NCI-H2196 treated with DMSO at 0.1 percent for 48 hours (cell line): ENCODE measurements around the gene EIF2S2.
"Not testable (repeated sequence)": the region's sequence is repeated elsewhere in the genome, so short reads cannot be mapped to it uniquely, and the experiment has no call there.

Experiments used
- DNase-seq: peaks from one replicate; lab custom pipeline; 2025; ENCODE audit not compliant: unreplicated experiment; lab: John Stamatoyannopoulos, UW

EIF2S2 gene, protein sequence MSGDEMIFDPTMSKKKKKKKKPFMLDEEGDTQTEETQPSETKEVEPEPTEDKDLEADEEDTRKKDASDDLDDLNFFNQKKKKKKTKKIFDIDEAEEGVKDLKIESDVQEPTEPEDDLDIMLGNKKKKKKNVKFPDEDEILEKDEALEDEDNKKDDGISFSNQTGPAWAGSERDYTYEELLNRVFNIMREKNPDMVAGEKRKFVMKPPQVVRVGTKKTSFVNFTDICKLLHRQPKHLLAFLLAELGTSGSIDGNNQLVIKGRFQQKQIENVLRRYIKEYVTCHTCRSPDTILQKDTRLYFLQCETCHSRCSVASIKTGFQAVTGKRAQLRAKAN

DNA sequence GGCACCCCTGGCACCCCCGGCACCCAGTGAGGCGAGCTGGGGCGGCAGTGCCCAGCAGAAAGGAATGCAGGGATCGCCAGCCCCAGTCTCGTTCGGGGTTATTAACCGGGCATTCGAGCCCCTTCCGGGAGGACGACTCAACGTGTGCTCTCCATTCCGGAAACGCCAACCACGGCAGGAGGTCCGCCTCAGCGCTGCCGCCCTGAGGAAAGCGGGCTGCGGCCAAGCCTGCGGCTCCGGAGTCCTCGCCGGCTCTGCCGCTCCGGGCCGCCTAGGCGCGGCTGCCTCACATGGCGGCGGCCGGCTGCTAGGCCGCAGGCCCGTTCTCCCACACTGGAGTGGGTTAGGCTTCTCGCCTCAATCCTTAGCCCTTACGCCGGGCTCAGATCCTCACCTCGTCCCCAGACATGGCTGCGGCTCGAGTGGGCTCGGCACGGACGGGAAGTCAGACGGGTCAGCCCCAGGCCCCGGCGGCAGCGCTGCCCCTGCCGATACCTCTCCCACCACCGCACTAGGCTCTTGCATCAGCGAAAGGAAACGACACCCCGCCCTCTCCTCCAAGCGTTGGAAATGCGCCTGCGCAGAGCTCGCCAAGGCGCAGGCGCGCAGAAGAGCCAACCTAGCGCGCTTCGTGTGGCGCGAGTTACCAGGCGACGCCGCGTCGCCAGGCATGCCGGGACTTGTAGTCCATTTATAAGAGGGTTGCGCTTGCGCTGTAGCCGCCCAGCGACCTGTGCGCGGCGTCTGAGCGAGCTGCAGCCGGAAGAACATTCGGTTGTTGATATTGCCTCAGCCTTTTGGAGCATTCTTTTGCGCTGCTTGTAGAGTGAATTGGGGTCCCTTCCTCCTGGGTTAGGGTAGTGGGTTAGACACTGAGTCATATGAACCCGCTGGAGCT is at the start of gene EIF2S2:
Gene EIF2S2, minus strand, starts transcription at position 542 of the 898 bp plus-strand sequence. Its CDS starts 133 bp downstream, at position 409.
- peak; percentile 97 for DNase-seq

DNA sequence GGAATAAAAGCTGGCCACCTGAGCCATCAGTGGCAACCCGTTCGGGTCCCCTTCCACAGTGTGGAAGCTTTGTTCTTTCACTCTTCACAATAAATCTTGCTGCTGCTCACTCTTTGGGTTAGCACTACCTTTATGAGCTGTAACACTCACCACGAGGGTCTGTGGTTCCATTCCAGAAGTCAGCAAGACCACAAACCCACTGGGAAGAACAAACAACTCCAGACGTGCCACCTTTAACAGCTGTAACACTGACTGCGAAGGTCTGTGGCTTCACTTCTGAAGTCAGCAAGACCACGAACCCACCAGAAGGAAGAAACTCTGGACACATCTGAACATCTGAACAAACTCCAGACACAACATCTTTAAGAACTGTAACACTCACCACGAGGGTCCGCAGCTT is 45.7 kb upstream of the EIF2S2 start:
- DNase-seq: not testable (repeated sequence)

DNA sequence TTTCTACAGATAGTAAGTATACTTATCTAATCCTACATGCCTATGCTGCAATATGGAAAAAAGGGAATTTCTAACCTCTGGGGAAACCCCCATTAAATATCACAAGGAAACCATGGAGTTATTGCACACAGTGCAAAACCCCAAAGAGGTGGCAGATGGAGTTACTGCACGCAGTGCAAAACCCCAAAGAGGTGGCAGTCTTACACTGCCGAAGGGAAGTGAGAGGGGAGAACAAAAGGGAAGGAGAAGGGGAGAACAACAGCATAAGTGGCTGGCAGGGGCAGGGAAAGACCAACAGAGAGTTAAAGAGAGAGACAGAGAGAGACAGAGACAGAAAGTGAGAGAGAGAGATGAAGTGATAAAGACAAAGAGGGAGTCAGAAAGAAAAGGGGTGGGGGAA is 43.8 kb upstream of the EIF2S2 start:
- no peak for DNase-seq

DNA sequence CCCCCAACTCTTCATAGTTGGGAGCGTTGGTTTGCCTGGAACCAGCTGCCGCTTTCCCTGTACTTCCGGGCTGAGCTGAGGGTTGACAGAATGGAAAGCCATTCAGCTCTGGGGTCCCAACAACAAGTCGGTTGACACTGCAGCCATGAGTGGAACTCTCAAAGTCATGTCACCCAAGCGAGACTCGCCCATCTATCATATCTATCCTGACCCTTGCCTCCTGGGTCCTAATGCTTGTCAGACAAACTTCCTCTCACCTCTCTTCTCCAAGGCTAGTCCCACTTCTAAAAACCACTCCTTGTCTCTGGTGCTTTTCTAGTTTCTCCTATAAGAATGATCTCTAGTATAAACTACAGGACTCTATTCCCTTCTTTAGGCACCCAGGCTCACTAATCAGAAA is 41.1 kb upstream of the EIF2S2 start:
- not testable (repeated sequence) for DNase-seq

DNA sequence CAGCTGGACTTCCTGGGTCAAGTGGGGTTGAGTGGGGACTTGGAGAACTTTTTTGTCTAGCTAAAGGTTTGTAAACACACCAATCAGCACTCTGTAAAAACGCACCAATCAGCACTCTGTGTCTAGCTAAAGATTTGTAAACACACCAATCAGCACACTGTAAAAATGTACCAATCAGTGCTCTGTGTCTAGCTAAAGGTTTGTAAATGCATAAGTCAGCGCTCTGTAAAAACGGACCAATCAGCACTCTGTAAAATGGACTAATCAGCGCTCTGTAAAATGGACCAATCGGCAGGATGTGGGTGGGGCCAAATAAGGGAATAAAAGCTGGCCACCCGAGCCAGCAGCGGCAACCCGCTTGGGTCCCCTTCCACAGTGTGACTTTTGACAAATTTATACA is 40.0 kb upstream of the EIF2S2 start:
- not testable (repeated sequence) for DNase-seq

DNA sequence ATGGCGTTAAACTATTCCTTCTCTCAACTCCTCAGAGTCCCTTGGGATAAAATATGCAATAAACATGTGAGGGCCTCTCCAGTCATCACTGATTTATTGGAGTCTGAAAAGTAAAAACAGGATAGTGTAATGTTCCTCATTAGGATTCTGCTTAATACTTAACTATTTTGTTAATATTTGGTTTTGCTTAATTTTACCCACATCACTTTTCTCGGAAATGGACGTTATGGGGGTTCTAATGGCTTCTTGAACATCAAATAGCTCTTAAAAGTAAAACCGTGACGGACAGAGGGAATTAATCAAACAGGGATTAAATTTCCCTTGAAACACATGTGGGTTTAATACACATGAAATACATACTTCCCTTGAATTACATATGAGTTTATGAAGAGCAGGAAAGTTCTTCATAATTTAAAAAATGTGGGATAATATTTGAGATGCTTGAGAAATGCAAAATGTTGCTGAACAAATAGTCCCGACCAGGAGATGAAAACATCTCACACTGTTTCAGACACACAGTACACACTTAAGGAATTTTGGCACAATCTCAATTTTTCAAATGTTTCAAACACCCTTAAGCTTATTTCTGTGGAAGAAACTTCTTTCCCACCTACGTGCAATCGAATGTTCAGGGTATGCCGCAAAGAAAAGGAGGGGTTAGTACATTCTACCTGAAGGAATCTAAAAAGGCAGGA is 38.4 kb upstream of the EIF2S2 start:
- DNase-seq: no peak

DNA sequence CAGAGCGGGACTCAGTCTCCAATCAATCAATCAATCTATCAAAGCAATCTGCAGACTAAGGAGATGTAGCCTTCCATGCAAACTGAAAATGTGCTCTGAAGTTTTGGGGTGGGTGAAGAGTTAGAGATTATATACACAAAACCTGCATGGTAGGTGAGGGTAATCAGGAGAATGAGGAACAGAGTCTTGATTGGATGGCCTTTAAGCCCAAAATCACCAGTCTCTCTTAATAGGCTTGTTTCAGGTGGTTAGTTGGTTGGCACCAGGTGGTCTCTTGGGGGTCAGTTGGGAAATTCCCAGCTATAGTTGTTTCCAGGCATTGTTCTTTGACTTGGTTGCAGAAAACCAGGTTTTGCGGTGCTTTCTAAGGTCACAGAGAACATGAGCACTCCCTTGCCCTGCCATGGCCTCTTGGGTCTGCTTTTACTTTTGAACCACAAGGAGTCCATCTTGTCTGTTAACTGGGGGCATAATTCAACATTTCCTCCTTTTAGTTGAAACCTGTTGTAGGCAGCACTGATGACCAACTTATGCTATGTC is 33.3 kb upstream of the EIF2S2 start:
- no peak for DNase-seq

DNA sequence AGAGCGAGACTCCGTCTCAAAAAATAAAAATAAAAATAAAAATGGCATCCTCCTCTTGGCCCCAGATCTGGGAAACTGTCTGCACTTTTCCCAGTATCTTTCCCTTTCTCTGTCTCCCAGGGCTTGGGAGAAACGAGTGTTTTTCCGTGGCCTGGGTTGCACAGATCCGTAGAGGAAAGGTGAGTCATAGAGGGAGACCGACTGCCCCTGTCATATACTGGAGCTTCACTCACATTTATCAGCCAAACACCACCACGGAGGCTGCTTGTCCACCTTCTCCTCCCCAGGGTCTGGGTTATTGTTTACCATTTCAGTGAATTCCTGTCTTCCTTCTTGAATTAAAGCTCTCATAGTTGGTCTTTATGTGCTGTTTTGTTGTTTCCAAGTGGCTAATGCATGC is 31.9 kb upstream of the EIF2S2 start:
- no peak for DNase-seq

DNA sequence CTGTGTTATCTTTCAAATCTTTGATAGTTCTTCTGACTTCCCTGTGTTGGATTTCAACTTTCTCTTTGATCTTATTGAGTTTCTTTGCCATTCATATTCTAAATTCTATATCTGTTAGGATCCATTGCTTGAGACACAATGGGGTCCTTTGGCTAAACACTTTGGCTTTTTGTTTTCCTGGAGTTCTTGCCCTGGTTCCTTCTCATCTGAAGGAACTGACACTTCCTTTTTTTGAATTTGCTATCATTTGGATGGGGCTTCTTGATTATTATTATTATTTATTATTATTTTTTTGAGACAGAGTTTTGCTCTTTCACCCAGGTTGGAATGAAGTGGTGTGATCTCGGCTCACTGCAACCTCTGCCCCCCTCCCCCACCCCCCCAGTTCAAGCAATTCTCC is 30.1 kb upstream of the EIF2S2 start:
- no peak for DNase-seq

DNA sequence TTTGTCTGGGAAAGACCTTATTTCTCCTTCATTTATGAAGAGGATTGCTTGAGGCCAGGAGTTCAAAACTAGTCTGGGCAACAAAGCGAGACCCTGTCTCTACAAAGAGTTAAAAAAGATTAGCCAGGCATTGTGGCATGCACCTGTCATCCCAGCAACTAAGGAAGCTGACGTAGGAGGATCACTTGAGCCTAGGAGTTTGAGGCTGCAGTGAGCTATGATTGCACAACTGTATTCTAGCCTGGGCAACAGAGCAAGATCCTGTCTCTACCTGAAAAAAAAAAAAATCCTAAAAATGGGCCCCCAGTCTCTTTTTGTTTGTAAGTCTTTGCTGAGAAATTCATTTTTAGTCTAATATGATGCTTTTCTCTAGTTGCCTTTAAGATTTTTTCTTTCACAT is 29.2 kb upstream of the EIF2S2 start:
- no peak for DNase-seq

DNA sequence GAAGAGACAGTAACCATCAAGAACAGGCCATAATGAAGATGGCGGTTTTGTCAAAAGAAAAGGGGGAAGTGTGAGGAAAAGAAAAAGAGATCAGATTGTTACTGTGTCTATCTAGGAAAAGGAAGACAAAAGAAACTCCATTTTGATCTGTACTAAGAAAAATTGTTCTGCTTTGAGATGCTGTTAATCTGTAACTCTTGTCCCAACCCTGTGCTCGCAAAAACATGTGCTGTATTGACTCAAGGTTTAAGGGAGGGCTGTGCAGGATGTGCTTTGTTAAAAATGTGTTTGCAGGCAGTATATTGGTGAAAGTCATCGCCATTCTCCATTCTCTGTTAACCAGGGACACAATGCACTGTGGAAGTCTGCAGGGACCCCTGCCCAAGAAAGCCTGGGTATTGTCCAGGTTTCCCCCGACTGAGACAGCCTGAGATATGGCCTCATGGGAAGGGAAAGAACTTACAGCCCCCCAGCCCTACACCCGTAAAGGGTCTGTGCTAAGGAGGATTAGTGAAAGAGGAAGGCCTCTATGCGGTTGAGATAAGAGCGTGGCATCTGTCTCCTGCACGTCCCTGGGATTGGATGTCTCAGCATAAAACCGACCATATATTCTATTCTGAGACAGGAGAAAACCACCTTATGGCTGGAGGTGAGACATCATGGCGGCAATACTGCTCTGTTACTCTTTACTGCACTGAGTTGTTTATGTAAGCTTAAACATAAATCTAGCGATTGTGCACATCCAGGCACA is 23.7 kb upstream of the EIF2S2 start:
- DNase-seq: not testable (repeated sequence)

DNA sequence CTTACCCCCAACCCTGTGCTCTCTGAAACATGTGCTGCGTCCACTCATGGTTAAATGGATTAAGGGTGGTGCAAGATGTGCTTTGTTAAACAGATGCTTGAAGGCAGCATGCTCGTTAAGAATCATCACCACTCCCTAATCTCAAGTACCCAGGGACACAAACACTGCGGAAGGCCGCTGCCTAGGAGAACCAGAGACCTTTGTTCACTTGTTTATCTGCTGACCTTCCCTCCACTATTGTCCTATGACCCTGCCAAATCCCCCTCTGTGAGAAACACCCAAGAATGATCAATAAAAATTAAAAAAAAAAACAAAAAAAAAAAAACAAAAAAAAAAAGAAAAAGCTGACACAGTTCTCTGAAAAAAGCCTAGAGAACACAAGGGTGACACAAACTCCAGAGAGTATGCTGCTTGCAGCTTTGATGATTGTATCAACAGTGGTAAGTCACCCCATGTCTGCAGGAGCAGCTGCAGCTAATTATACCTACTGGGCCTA is 21.4 kb upstream of the EIF2S2 start:
- not testable (repeated sequence) for DNase-seq

DNA sequence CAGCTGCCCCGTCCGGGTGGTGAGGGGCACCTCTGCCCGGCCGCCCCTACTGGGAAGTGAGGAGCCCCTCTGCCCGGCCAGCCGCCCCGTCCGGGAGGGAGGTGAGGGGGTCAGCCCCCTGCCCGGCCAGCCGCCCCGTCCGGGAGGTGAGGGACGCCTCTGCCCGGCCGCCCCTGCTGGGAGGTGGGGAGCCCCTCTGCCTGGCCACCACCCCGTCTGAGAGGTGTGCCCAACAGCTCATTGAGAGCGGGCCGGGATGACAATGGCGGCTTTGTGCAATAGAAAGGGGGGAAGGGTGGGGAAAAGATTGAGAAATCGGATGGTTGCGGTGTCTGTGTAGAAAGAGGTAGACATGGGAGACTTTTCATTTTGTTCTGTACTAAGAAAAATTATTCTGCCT is 20.9 kb upstream of the EIF2S2 start:
- DNase-seq: not testable (repeated sequence)

DNA sequence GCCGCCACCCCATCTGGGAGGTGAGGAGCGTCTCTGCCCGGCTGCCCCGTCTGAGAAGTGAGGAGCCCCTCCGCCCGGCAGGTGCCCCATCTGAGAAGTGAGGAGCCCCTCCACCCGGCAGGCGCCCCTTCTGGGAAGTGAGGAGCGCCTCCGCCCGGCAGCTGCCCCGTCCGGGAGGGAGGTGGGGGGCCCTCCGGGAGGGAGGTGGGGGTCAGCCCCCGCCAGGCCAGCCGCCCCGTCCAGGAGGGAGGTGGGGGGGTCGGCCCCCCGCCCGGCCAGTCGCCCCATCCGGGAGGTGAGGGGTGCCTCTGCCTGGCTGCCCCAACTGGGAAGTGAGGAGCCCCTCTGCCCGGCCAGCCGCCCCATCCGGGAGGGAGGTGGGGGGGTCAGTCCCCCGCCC is 20.4 kb upstream of the EIF2S2 start:
- DNase-seq: not testable (repeated sequence)

DNA sequence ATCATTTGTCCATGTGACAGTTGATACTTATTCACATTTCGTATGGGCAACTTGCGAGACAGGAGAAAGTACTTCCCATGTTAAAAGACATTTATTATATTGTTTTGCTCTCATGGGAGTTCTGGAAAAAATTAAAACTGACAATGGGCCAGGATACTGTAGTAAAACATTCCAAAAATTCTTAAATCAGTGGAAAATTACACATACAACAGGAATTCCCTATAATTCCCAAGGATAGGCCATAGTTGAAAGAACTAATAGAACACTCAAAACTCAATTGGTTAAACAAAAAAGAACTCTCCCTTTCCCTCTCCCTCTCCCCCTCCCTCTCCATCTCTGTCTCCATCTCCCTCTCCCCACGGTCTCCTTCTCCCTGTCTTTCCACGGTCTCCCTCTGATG is 19.4 kb upstream of the EIF2S2 start:
- DNase-seq: no peak

DNA sequence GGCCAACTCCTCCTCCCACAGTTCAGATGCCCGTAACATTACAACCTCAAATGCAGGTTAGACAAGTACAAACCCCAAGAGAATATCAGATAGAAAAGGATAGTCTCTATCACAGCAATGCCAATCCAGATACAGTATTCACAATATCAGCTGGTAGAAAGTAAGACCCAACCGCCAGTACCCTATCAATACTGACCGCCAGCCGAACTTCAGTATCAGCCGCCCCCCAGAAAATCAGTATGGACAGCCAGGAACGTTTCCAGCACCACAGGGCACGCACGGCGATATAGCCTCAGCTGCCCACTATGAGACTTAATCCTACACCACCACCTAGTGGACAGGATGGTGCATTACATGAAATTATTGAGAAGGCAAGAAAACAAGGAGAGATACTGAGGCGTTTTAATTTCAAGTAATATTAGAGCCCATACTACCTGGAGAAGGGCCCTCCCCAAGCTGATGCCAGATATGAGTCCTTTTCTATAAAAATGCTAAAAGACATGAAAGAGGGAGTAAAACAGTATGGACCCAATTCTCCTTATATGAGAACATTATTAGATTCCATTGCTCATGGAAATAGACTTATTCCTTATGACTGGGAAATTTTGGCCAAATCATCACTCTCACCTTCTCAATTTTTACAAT is 17.6 kb upstream of the EIF2S2 start:
- peak; percentile 40 for DNase-seq

DNA sequence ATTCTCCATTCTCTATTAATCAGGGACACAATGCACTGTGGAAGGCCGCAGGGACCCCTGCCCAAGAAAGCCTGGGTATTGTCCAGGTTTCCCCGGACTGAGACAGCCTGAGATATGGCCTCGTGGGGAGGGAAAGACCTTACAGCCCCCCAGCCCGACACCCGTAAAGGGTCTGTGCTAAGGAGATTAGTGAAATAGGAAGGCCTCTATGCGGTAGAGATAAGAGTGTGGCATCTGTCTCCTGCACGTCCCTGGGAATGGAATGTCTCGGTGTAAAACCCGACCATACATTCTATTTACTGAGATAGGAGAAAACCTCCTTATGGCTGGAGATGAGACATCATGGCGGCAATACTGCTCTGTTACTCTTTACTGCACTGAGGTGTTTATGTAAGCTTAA is 15.7 kb upstream of the EIF2S2 start:
- no peak for DNase-seq

DNA sequence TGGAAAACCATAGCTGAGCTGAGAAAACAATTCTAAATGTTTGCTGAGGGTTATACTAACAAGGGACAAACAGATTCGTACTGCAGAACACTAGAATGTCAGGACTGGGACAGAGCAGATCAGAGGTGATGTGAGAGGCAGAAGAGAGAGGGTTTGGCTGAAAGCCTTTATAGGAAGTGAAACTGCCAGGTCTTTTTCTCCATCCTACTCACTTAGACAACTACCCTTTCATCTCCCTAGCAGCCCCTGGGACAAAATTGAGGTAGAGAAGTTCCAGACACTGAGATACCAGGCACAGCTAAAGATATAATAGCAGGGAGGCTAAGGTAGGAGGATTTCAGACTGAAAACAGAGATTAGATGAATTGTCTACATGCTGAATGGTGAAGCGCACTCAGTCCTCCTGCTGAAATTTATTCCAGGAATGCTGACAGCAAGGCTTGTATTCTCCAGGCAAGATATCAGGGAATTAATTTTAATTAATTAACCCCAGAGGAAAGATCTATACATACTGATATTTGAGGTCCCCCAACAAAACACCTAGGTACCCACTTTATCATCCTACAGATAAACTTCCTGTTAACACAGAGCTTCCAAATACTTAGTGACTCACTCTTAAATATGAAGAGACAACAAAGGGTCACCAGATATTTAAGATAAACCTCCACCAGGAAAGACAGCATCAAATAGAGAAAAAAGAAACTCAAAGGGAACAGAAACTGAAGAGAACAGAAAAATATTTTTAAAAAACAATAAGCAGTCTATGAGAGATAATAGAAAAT is 12.6 kb upstream of the EIF2S2 start:
- no peak for DNase-seq

DNA sequence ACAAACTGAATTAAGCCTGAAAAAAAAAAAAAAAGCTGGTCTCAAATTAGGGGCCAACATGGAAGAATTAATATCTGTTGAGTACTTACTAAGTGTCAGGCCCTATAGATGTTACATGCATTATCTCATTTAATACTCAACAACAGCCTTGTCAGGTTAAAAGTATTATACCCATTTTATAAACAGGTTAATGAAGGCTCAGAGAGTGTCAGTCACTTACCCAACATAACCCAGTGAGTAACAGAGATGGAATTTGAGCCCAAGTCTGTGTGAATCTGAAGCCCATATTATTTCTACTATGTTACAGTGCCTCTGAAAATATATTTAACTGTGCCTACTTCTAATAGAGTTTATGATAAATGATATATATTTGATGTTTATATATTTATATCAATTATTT is 11.3 kb upstream of the EIF2S2 start:
- DNase-seq: no peak
